Kidney (tissue), 14 donors: Measurements from ENCODE around the gene RIMBP2. TPM values are rescaled to one million over a fixed set of nuclear protein-coding genes. Genes with fewer than 3 reads are reported as not detected.

ENCODE experiments used
- DNase-seq, 5 donors: peaks; one replicate each; pipeline ENCODE4 v3.0.0-alpha.2; 2013 to 2020
- FAIRE-seq: peaks from 2 replicates; lab custom pipeline; 2012; peaks lifted over from hg19 to GRCh38; lab: Jason Lieb, UNC
- H3K27ac ChIP-seq, 2 donors: one replicate each; pipeline ENCODE4 v1.7.0; 2013; ENCODE audit warnings: low read depth in 2 of 2, low read length in 2 of 2, inconsistent platforms in 1 of 2
- H3K27me3 ChIP-seq: one replicate; pipeline ENCODE4 v1.7.1; 2013; ENCODE audit warnings: low read length, inconsistent platforms; ENCODE audit not compliant: control insufficient read depth, insufficient read depth
- H3K36me3 ChIP-seq, 3 donors: one replicate each; pipeline versions ENCODE4 v1.7.0 to v1.7.1; 2013; ENCODE audit warnings: low read length in 3 of 3, control low read depth in 1 of 3, inconsistent platforms in 1 of 3; ENCODE audit not compliant: insufficient read depth in 3 of 3, control insufficient read depth in 2 of 3
- H3K4me1 ChIP-seq, 3 donors: one replicate each; pipeline versions ENCODE4 v1.7.0 to v1.7.1; 2013; ENCODE audit warnings: low read length in 3 of 3, inconsistent platforms in 1 of 3, low read depth in 1 of 3; ENCODE audit not compliant: control insufficient read depth in 2 of 3, insufficient read depth in 2 of 3
- H3K4me3 ChIP-seq, 3 donors: one replicate each; pipeline versions ENCODE4 v1.7.0 to v1.8.1; 2013; ENCODE audit warnings: low read length in 3 of 3, control low read depth in 1 of 3, inconsistent platforms in 1 of 3
- H3K9ac ChIP-seq, 3 donors: one replicate each; pipeline versions ENCODE4 v1.7.0 to v1.7.1; 2013; ENCODE audit warnings: low read length in 3 of 3, control low read depth in 1 of 3, inconsistent platforms in 1 of 3
- H3K9me3 ChIP-seq, 3 donors: one replicate each; pipeline versions ENCODE4 v1.7.0 to v1.7.1; 2013; ENCODE audit warnings: low read length in 3 of 3, control low read depth in 1 of 3, inconsistent platforms in 1 of 3; ENCODE audit not compliant: control insufficient read depth in 2 of 3, insufficient read depth in 1 of 3
- intact Hi-C: fragments of 100-400 bp; cut with DNase I; formaldehyde crosslinking; loops from one replicate; pipeline ENCODE4 v1.11.1; 2022
- polyA plus RNA-seq: library from polyadenylated mRNA; stranded (reverse); fragments of 350-450 nt; fragmentation: Illumina TruSeq; extraction: RNeasy Lipid Tissue Mini Kit (QIAGEN cat#74804); gene quantifications from one replicate; pipeline ENCODE4 v1.2.3, GENCODE V29; 2014; ENCODE audit warnings: low read depth, low replicate concordance; ENCODE audit not compliant: insufficient read depth
- total RNA-seq: library from RNA; stranded (reverse); fragmentation: NEBNext Ultra II Directional; extraction: Animal tissue kit (Norgen Biotek cat#: 25700); gene quantifications from one replicate; pipeline ENCODE4 v1.2.1, GENCODE V29; 2021
- TF ChIP-seq, protein P1 (sequence below): IDR thresholded peaks from 3 replicates; pipeline ENCODE4 v1.5.1; 2012; ENCODE audit warnings: mild to moderate bottlenecking, moderate library complexity, borderline replicate concordance; ENCODE audit not compliant: insufficient read depth; ENCODE audit errors: extremely low read depth
- donor health status: control.
- donor health status: control.
- donor health status: control.
- donor health status: control.
- donor health status: control.
- donor health status: DM: yes; HTN: yes; CAD: no.
- donor health status: Normal renal cell carcinoma (clear cell type).

Gene RIMBP2
- total and polyA plus RNA-seq, 2 donors from 2014 or later: 2.8 to 51.7 TPM

DNA sequence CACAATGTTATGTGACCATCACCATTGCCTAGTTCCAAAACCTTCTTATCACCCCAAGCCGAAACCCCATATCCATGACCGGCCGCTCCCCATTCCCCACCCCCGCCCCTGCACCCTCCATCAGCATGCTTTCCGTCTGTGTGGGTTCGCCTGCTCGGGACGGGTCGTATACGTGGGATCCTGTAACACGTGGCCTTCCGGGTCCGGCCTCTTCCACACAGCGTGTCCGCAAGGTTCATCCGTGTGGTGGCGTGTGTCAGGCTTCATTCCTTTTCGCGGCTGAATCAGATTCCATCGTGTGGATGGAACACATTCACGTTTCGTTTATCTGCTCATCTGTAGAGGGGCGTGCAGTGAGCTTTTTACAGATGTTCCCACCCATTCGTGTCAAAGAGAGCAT, 41.4 kb downstream of the RIMBP2 start:
- H3K9ac ChIP-seq: no peak overlapping the region
- no peak overlapping the region for H3K27ac ChIP-seq
- H3K27me3 ChIP-seq: no peaks in the 10 kb centered on the region
- intact Hi-C loops: no loop called here
- no peaks in the 10 kb centered on the region for H3K4me1 ChIP-seq
- DNase-seq: no peak
- H3K9me3 ChIP-seq: peaks cover 0 to 7% (median 0%) of the 10 kb centered on the region in 3 donors
- FAIRE-seq: no peak
- no peak overlapping the region for H3K4me3 ChIP-seq
- TF ChIP-seq, protein P1, sequence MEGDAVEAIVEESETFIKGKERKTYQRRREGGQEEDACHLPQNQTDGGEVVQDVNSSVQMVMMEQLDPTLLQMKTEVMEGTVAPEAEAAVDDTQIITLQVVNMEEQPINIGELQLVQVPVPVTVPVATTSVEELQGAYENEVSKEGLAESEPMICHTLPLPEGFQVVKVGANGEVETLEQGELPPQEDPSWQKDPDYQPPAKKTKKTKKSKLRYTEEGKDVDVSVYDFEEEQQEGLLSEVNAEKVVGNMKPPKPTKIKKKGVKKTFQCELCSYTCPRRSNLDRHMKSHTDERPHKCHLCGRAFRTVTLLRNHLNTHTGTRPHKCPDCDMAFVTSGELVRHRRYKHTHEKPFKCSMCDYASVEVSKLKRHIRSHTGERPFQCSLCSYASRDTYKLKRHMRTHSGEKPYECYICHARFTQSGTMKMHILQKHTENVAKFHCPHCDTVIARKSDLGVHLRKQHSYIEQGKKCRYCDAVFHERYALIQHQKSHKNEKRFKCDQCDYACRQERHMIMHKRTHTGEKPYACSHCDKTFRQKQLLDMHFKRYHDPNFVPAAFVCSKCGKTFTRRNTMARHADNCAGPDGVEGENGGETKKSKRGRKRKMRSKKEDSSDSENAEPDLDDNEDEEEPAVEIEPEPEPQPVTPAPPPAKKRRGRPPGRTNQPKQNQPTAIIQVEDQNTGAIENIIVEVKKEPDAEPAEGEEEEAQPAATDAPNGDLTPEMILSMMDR: no peak
- H3K36me3 ChIP-seq: no peaks in the 10 kb centered on the region

DNA sequence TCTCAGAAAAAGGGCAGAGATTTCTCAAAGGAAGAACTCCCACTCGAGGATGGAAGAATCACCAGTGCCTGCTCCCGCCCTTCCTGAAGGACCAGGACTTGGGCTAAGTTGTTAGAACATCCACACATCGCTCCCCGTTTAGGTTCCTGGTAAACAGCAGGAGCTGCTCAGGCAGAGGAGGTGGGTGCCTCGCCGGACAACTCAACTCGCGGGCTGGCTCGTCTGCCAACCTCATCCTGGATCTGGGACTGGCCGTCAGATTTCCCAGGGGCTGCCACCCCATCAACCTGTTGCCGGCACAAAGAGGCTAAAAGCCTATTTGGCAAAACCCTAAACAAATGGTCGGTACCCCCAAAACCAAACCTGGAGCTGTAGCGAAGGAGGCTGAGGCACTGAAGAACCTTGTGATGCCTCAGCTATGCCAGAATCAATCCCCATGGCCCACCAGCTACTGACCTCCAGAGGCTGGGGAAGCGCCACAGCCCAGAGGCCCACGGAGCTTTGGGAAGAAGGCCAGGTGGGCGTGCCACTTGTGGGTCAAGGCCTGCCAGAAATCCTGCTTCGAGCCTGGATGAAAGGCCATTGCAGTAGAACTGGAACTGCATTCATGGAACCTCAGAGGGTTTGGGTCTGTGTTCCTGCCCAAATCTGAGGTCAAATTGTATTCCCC, 42.9 kb downstream of the RIMBP2 start:
- Histone ChIP-seq H3K27me3 (no peaks in the 10 kb centered on the region), H3K27ac (no peak overlapping the region), H3K9me3 (peaks cover 0 to 7% (median 0%) of the 10 kb centered on the region in 3 donors), H3K4me1 (no peaks in the 10 kb centered on the region), H3K36me3 (no peaks in the 10 kb centered on the region), H3K9ac (no peak overlapping the region), H3K4me3 (no peak overlapping the region)
- no peak for DNase-seq
- intact Hi-C loops: no loop called here
- TF ChIP-seq, protein P1: no peak
- no peak for FAIRE-seq

DNA sequence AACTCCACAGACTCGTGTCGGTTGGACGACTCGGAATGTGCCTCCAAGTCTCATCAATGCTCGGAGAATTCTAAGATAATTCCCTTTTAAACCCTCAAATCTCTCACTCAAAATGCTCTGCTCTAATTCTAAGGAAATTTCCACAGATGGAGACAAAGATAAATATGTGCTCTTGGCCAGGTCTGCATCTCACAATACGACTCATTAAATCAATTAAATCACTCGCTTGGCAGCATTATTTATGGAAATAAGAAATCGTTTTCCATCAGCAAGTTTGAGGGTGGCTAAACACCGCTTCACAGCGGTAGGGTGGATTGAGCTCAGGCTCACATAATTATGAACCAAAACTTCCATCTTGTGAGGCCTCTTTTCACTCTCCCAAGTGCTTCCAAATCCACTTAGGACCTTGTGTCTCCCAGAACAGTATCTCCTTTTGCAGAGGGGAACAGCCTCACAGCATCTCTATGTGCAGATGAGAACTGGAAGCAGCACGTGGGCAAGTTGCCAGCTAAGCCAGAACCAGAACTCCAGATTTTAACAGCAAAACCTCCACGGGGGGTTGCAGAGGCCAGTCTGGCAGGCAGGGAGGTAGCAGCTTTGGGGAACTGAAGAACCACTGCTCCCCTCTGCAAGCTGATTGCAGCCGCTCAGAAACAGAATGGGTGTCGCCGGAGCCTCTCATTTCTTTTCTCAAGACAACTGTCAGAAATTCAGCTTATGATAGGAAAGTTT, 43.8 kb downstream of the RIMBP2 start:
- DNase-seq: no peak
- no peak for FAIRE-seq
- Histone ChIP-seq H3K27me3 (no peaks in the 10 kb centered on the region), H3K9me3 (peaks cover 0 to 13% (median 0%) of the 10 kb centered on the region in 3 donors), H3K27ac (no peak overlapping the region), H3K9ac (no peak overlapping the region), H3K4me3 (no peak overlapping the region), H3K4me1 (no peaks in the 10 kb centered on the region), H3K36me3 (no peaks in the 10 kb centered on the region)
- intact Hi-C loops: no loop called here
- TF ChIP-seq, protein P1: no peak
